ENCODE results near the gene RPS3A. TPM values are rescaled to one million over a fixed set of nuclear protein-coding genes. Genes with fewer than 3 reads are reported as not detected.

Gene RPS3A
- total RNA-seq, 2 donors from 2014 or later: 1,734 to 2,285 TPM

GRCh38 chr4:151150821-151151580 lies 51.6 kb downstream of the RPS3A start:
- Histone ChIP-seq H3K36me3 (peaks cover 53% of the 10 kb centered on the region), H3K4me3 (no peak overlapping the region), H3K27me3 (no peaks in the 10 kb centered on the region), H3K4me1 (no peaks in the 10 kb centered on the region), H3K27ac (no peak overlapping the region), H3K9me3 (no peaks in the 10 kb centered on the region)
- DNase-seq (ENCODE audit: low spot score): no peak
- no peak for TF ChIP-seq CTCF (IDR thresholded peaks at IDR 0.05)

- H3K4me3 ChIP-seq: no peak overlapping the region
- DNase-seq (ENCODE audit: low spot score): no peak
- H3K27me3 ChIP-seq: no peaks in the 10 kb centered on the region
- no peaks in the 10 kb centered on the region for H3K4me1 ChIP-seq
- no peak for TF ChIP-seq CTCF (IDR thresholded peaks at IDR 0.05)
- peaks cover 43% of the 10 kb centered on the region for H3K36me3 ChIP-seq
- no peak overlapping the region for H3K27ac ChIP-seq
- no peaks in the 10 kb centered on the region for H3K9me3 ChIP-seq
Measured at GRCh38 chr4:151152028-151152427, 52.6 kb downstream of the RPS3A start.

GRCh38 chr4:151153585-151153984 lies 54.2 kb downstream of the RPS3A start:
- no peak overlapping the region for H3K27ac ChIP-seq
- no peaks in the 10 kb centered on the region for H3K9me3 ChIP-seq
- H3K4me1 ChIP-seq: no peaks in the 10 kb centered on the region
- TF ChIP-seq CTCF (IDR thresholded peaks at IDR 0.05): no peak
- no peaks in the 10 kb centered on the region for H3K27me3 ChIP-seq
- peaks cover 36% of the 10 kb centered on the region for H3K36me3 ChIP-seq
- H3K4me3 ChIP-seq: no peak overlapping the region
- DNase-seq (ENCODE audit: low spot score): no peak

Other genes with a start within 250 kb of the RPS3A start
- 10 to 100 TPM; 20.8 to 37.7 TPM for gene LRBA, start 84.3 kb upstream of the RPS3A start, total RNA-seq
- not detected for gene PRSS48, start 177.5 kb downstream of the RPS3A start, total RNA-seq
- 100 to 1,000 TPM; 107 to 118 TPM for gene SH3D19, start 226.0 kb downstream of the RPS3A start, total RNA-seq

Data from right atrium auricular region (tissue), 2 donors.